ENCODE measurements around the gene TMEM207.

The TMEM207 gene

DNA sequence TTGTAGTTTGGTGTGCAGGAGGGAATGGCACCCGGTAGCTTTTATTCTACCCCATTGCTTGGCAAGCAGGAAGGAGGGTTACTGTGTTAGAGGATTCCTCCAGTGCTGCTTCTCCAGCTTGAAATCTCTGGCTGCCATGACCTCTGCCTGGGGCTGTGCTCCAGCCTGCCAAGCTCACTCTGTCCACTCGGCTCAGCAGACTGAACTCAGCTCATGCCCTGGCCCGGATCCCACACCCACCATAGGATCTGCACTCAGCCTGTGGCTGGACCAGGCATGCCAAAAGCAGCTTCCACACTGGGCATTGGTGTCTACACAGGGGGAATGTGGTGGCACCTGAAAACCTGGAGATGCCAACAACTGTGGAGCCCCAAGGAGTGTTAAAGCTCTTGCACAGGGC is 35.4 kb downstream of the TMEM207 start:
- no CpG with 5 or more reads among the region's 3 CpGs for WGBS (ENCODE audit: extremely low coverage, insufficient coverage, insufficient read length)
- H3K79me2 ChIP-seq (ENCODE audit: control insufficient read depth, insufficient read depth, low read length, poor library complexity), result no peaks in the 10 kb centered on the region

DNA sequence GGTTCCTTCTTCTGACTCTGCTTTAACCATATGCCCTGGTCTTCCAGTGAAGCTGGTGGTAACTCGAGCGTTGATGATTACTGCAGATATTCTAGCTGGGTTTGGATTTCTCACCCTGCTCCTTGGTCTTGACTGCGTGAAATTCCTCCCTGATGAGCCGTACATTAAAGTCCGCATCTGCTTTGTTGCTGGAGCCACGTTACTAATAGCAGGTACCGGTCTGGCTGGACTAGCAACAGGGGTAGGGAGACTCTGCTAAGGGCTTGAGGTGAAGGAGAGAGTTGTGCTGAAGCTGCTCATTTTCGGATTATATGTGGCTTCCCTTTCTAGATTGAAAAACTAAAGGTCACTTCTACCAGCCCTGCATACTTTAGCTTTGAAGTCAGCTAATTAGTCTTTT is 45.0 kb downstream of the TMEM207 start:
- H2BK12ac ChIP-seq (ENCODE audit: low read length), result no peak overlapping the region
- no peak overlapping the region for H3K4me3 ChIP-seq (ENCODE audit: low read depth, low read length)
- WGBS (ENCODE audit: extremely low coverage, insufficient coverage, insufficient read length), result no CpG with 5 or more reads among the region's 8 CpGs
- no peaks in the 10 kb centered on the region for H3K79me2 ChIP-seq (ENCODE audit: control insufficient read depth, insufficient read depth, low read length, poor library complexity)
- no peaks in the 10 kb centered on the region for H3K79me1 ChIP-seq (ENCODE audit: low read length)
- no peak overlapping the region for H3K23ac ChIP-seq (ENCODE audit: low read length)
- H3K4me1 ChIP-seq (ENCODE audit: control insufficient read depth in 1 of 2, insufficient read depth in 2 of 2, low read length in 2 of 2), result peaks cover 2 to 5% of the 10 kb centered on the region in 2 experiments
- H3K4ac ChIP-seq (ENCODE audit: low read depth, low read length), result no peak overlapping the region
- H3K9ac ChIP-seq (ENCODE audit: low read length), result no peak overlapping the region
- H3K27me3 ChIP-seq (ENCODE audit: insufficient read depth, low read length), result no peaks in the 10 kb centered on the region
- H4K12ac ChIP-seq (ENCODE audit: low read depth, low read length), result no peak overlapping the region
- H3K36me3 ChIP-seq (ENCODE audit: control insufficient read depth in 1 of 2, insufficient read depth in 2 of 2, low read length in 2 of 2), result no peaks in the 10 kb centered on the region
- H4K8ac ChIP-seq (ENCODE audit: low read depth, low read length), result no peak overlapping the region
- H4K91ac ChIP-seq (ENCODE audit: low read depth, low read length), result no peak overlapping the region
- no peak overlapping the region for H3K27ac ChIP-seq (ENCODE audit: low read depth, low read length)
- no peak overlapping the region for H3K4me2 ChIP-seq (ENCODE audit: low read length)
- no peak overlapping the region for H2AK5ac ChIP-seq (ENCODE audit: low read length)
- DNase-seq, result peak; percentile 80 to 85
- no peak overlapping the region for H2BK120ac ChIP-seq (ENCODE audit: insufficient read depth, low read length, poor library complexity)
- no peak overlapping the region for H3K18ac ChIP-seq (ENCODE audit: low read length)
- H3K14ac ChIP-seq (ENCODE audit: low read length), result no peak overlapping the region
- no peaks in the 10 kb centered on the region for H3K9me3 ChIP-seq (ENCODE audit: insufficient read depth, low read depth, low read length)
- no peak overlapping the region for H2BK5ac ChIP-seq (ENCODE audit: low read depth, low read length, poor library complexity)
- no peak overlapping the region for H2AFZ ChIP-seq (ENCODE audit: insufficient read depth, low read length, poor library complexity)

More for the DNA sequence above, 35.4 kb downstream of the TMEM207 start:
- H2AK5ac ChIP-seq (ENCODE audit: low read length), result no peak overlapping the region
- no peak overlapping the region for H2BK120ac ChIP-seq (ENCODE audit: insufficient read depth, low read length, poor library complexity)
- H3K27ac ChIP-seq (ENCODE audit: low read depth, low read length), result no peak overlapping the region
- H3K79me1 ChIP-seq (ENCODE audit: low read length), result no peaks in the 10 kb centered on the region
- H4K8ac ChIP-seq (ENCODE audit: low read depth, low read length), result no peak overlapping the region
- H2AFZ ChIP-seq (ENCODE audit: insufficient read depth, low read length, poor library complexity), result no peak overlapping the region
- H3K4me1 ChIP-seq (ENCODE audit: control insufficient read depth in 1 of 2, insufficient read depth in 2 of 2, low read length in 2 of 2), result no peaks in the 10 kb centered on the region
- no peak overlapping the region for H2BK12ac ChIP-seq (ENCODE audit: low read length)
- no peak overlapping the region for H3K4ac ChIP-seq (ENCODE audit: low read depth, low read length)
- H3K4me3 ChIP-seq (ENCODE audit: low read depth, low read length), result no peak overlapping the region
- peaks cover 0 to 3% of the 10 kb centered on the region in 2 experiments for H3K36me3 ChIP-seq (ENCODE audit: control insufficient read depth in 1 of 2, insufficient read depth in 2 of 2, low read length in 2 of 2)
- no peaks in the 10 kb centered on the region for H3K27me3 ChIP-seq (ENCODE audit: insufficient read depth, low read length)
- DNase-seq, result no peak
- H2BK5ac ChIP-seq (ENCODE audit: low read depth, low read length, poor library complexity), result no peak overlapping the region
- no peak overlapping the region for H3K4me2 ChIP-seq (ENCODE audit: low read length)
- H3K9ac ChIP-seq (ENCODE audit: low read length), result no peak overlapping the region
- H3K9me3 ChIP-seq (ENCODE audit: insufficient read depth, low read depth, low read length), result peaks cover 8% of the 10 kb centered on the region
- H4K91ac ChIP-seq (ENCODE audit: low read depth, low read length), result no peak overlapping the region
- H3K18ac ChIP-seq (ENCODE audit: low read length), result no peak overlapping the region
- H3K14ac ChIP-seq (ENCODE audit: low read length), result no peak overlapping the region
- no peak overlapping the region for H4K12ac ChIP-seq (ENCODE audit: low read depth, low read length)
- H3K23ac ChIP-seq (ENCODE audit: low read length), result no peak overlapping the region

GRCh38 chr3:190401963-190402362 is 47.7 kb downstream of the TMEM207 start:
- Histone ChIP-seq H3K36me3 (ENCODE audit: control insufficient read depth in 1 of 2, insufficient read depth in 2 of 2, low read length in 2 of 2) (no peaks in the 10 kb centered on the region), H2BK120ac (ENCODE audit: insufficient read depth, low read length, poor library complexity) (no peak overlapping the region), H4K91ac (ENCODE audit: low read depth, low read length) (no peak overlapping the region), H3K18ac (ENCODE audit: low read length) (no peak overlapping the region), H3K4me1 (ENCODE audit: control insufficient read depth in 1 of 2, insufficient read depth in 2 of 2, low read length in 2 of 2) (peaks cover 2 to 5% of the 10 kb centered on the region in 2 experiments), H2AK5ac (ENCODE audit: low read length) (no peak overlapping the region), H3K4me2 (ENCODE audit: low read length) (no peak overlapping the region), H4K8ac (ENCODE audit: low read depth, low read length) (no peak overlapping the region), H3K79me2 (ENCODE audit: control insufficient read depth, insufficient read depth, low read length, poor library complexity) (no peaks in the 10 kb centered on the region), H3K23ac (ENCODE audit: low read length) (no peak overlapping the region), H2BK5ac (ENCODE audit: low read depth, low read length, poor library complexity) (no peak overlapping the region), H3K27ac (ENCODE audit: low read depth, low read length) (no peak overlapping the region), H3K27me3 (ENCODE audit: insufficient read depth, low read length) (no peaks in the 10 kb centered on the region), H3K4ac (ENCODE audit: low read depth, low read length) (no peak overlapping the region), H3K9me3 (ENCODE audit: insufficient read depth, low read depth, low read length) (no peaks in the 10 kb centered on the region), H3K9ac (ENCODE audit: low read length) (no peak overlapping the region), H2AFZ (ENCODE audit: insufficient read depth, low read length, poor library complexity) (no peak overlapping the region), H4K12ac (ENCODE audit: low read depth, low read length) (no peak overlapping the region), H3K14ac (ENCODE audit: low read length) (no peak overlapping the region), H3K79me1 (ENCODE audit: low read length) (no peaks in the 10 kb centered on the region), H2BK12ac (ENCODE audit: low read length) (no peak overlapping the region), H3K4me3 (ENCODE audit: low read depth, low read length) (no peak overlapping the region)
- no peak for DNase-seq
- no CpG with 5 or more reads among the region's 4 CpGs for WGBS (ENCODE audit: extremely low coverage, insufficient coverage, insufficient read length)

DNA sequence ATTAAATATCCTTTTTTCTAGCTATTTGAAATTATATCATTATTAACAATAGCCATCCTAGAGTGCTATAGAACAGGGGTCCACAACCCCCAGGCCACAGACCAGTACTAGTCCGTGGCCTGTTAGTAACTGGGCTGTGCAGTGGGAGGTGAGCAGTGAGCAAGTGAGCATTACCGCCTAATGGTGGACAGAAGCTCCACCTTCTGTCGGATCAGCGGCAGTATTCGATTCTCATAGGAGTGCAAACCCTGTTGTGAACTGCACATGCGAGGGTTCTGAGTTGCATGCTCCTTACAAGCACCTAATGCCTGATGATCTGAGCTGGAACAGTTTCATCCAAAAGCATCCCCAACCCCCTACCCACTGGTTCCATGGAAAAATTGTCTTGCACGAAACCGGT is 50.0 kb downstream of the TMEM207 start:
- H3K27ac ChIP-seq (ENCODE audit: low read depth, low read length), result no peak overlapping the region
- H3K4me1 ChIP-seq (ENCODE audit: control insufficient read depth in 1 of 2, insufficient read depth in 2 of 2, low read length in 2 of 2), result peaks cover 0 to under 1% of the 10 kb centered on the region in 2 experiments
- H3K4me2 ChIP-seq (ENCODE audit: low read length), result no peak overlapping the region
- H3K27me3 ChIP-seq (ENCODE audit: insufficient read depth, low read length), result no peaks in the 10 kb centered on the region
- no peak overlapping the region for H3K14ac ChIP-seq (ENCODE audit: low read length)
- no peak overlapping the region for H4K12ac ChIP-seq (ENCODE audit: low read depth, low read length)
- H2BK120ac ChIP-seq (ENCODE audit: insufficient read depth, low read length, poor library complexity), result no peak overlapping the region
- H2BK12ac ChIP-seq (ENCODE audit: low read length), result no peak overlapping the region
- WGBS (ENCODE audit: extremely low coverage, insufficient coverage, insufficient read length), result no CpG with 5 or more reads among the region's 8 CpGs
- H2AFZ ChIP-seq (ENCODE audit: insufficient read depth, low read length, poor library complexity), result no peak overlapping the region
- no peaks in the 10 kb centered on the region for H3K79me1 ChIP-seq (ENCODE audit: low read length)
- H3K36me3 ChIP-seq (ENCODE audit: control insufficient read depth in 1 of 2, insufficient read depth in 2 of 2, low read length in 2 of 2), result no peaks in the 10 kb centered on the region
- no peak overlapping the region for H2BK5ac ChIP-seq (ENCODE audit: low read depth, low read length, poor library complexity)
- H3K23ac ChIP-seq (ENCODE audit: low read length), result no peak overlapping the region
- H4K8ac ChIP-seq (ENCODE audit: low read depth, low read length), result no peak overlapping the region
- no peak for DNase-seq
- no peak overlapping the region for H3K18ac ChIP-seq (ENCODE audit: low read length)
- no peak overlapping the region for H3K4ac ChIP-seq (ENCODE audit: low read depth, low read length)
- H4K91ac ChIP-seq (ENCODE audit: low read depth, low read length), result no peak overlapping the region
- no peaks in the 10 kb centered on the region for H3K79me2 ChIP-seq (ENCODE audit: control insufficient read depth, insufficient read depth, low read length, poor library complexity)
- no peaks in the 10 kb centered on the region for H3K9me3 ChIP-seq (ENCODE audit: insufficient read depth, low read depth, low read length)
- H2AK5ac ChIP-seq (ENCODE audit: low read length), result no peak overlapping the region
- H3K9ac ChIP-seq (ENCODE audit: low read length), result no peak overlapping the region
- H3K4me3 ChIP-seq (ENCODE audit: low read depth, low read length), result no peak overlapping the region

All from trophoblast cell (in vitro differentiated cells and primary cell).